DMS153 treated with DMSO at 0.1 percent for 48 hours (cell line): Measurements from ENCODE around the gene CLK2.

Experiments used
- DNase-seq: peaks from one replicate; lab custom pipeline; 2025; ENCODE audit not compliant: unreplicated experiment; lab: John Stamatoyannopoulos, UW

The CLK2 gene

GRCh38 chr1:155273343-155274245 is at the start of gene CLK2:
Gene CLK2, minus strand, starts transcription at chr1:155273504. Its CDS starts 2,527 bp downstream, at chr1:155270977.
- DNase-seq = peak; percentile 99

GRCh38 chr1:155322571-155322952 is 49.3 kb upstream of the CLK2 start:
- DNase-seq = no peak

GRCh38 chr1:155321639-155322503 is 48.6 kb upstream of the CLK2 start:
- no peak for DNase-seq

- DNase-seq = peak; percentile 69
These were observed 47.6 kb upstream of the CLK2 start, which contains the start of gene RUSC1 for GRCh38 chr1:155320661-155321617. Gene RUSC1, plus strand, starts transcription at chr1:155320894. Its CDS starts 880 bp downstream, at chr1:155321774.

GRCh38 chr1:155320252-155320651 is 46.9 kb upstream of the CLK2 start:
- no peak for DNase-seq

- DNase-seq = no peak
These were observed 46.2 kb upstream of the CLK2 start for GRCh38 chr1:155319536-155319935.

GRCh38 chr1:155318082-155318481 is 44.8 kb upstream of the CLK2 start:
- DNase-seq = no peak

- no peak for DNase-seq
These were observed 43.6 kb upstream of the CLK2 start for GRCh38 chr1:155316922-155317321.

GRCh38 chr1:155313261-155313660 is 40.0 kb upstream of the CLK2 start:
- DNase-seq = no peak

- no peak for DNase-seq
These were observed 36.2 kb upstream of the CLK2 start for GRCh38 chr1:155309423-155310021.

- peak; percentile 100 for DNase-seq
These were observed 35.5 kb upstream of the CLK2 start, which contains the start of gene FDPS for GRCh38 chr1:155308493-155309422. Gene FDPS, plus strand, starts transcription at chr1:155308866. Its CDS starts 924 bp downstream, at chr1:155309790.

GRCh38 chr1:155307247-155307740 is 34.0 kb upstream of the CLK2 start:
- DNase-seq = no peak

GRCh38 chr1:155305881-155306391 is 32.6 kb upstream of the CLK2 start:
- no peak for DNase-seq

- DNase-seq = no peak
These were observed 31.3 kb upstream of the CLK2 start for GRCh38 chr1:155304558-155305063.

GRCh38 chr1:155301342-155301841 is 28.1 kb upstream of the CLK2 start, which contains the start of gene PKLR:
Gene PKLR, minus strand, starts transcription at chr1:155301438. Its CDS starts 43 bp downstream, at chr1:155301395.
- no peak for DNase-seq

GRCh38 chr1:155300553-155301329 is 27.4 kb upstream of the CLK2 start:
- no peak for DNase-seq

- DNase-seq = no peak
These were observed 26.7 kb upstream of the CLK2 start for GRCh38 chr1:155300024-155300423.
